GM18873 (cell line): ENCODE measurements around the gene TMEM204.

Experiments
- ATAC-seq: cut with Tn5 transposase; IDR thresholded peaks from one replicate; pipeline ENCODE4 v1.9.1; 2021; ENCODE audit warnings: mild to moderate bottlenecking, moderate library complexity, moderate number of reproducible peaks; ENCODE audit not compliant: unreplicated experiment, low FRiP score

Gene TMEM204

GRCh38 chr16:1536601-1537000 is 3.1 kb downstream of the TMEM204 start:
- ATAC-seq = no peak

DNA sequence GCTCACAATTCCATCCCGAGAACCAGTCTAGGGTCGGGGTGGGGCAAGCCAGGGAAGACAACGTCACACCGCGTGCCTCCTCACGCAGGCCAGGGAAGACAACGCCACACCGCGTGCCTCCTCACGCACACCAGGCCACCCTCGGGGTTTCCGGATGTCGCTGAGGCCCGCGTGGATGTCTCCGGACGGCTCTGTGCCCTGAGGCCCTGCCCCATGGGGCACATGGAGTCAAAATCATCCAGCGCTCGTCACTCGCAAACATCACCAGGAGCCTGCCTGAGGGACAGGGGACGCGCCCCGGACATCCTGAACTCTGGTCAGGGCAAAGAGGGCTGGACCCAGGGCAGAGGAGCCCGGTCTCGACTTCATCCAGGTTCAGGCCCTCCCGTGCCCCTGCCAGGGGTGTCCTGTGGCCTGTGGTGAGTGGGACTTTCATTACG is 3.7 kb downstream of the TMEM204 start:
- no peak for ATAC-seq

DNA sequence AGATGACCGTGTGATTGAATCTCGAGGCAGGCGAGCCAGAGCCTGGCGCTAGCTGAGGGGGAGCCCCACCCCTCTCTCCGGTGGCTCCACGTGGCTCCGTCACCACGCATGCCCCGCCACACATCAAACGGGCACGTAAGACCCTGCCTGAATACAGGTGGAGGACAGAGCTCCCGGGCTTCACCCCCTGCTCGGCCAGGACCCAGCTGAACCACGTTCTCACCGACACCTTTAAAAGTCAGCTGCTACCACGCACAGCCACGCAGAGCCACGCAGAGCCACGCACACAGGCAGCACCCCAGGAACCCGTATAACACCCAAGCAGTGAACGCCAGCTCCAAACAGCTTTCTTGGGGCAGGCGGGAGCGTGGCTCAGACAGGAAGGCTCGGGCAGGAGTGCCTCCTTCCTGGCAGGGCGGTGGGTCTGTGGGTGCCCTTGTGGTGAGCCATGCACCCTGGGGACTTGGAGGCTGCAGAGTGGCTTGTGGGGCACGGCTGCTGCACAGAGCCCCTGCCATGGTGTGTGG is 4.4 kb downstream of the TMEM204 start:
- ATAC-seq = no peak

DNA sequence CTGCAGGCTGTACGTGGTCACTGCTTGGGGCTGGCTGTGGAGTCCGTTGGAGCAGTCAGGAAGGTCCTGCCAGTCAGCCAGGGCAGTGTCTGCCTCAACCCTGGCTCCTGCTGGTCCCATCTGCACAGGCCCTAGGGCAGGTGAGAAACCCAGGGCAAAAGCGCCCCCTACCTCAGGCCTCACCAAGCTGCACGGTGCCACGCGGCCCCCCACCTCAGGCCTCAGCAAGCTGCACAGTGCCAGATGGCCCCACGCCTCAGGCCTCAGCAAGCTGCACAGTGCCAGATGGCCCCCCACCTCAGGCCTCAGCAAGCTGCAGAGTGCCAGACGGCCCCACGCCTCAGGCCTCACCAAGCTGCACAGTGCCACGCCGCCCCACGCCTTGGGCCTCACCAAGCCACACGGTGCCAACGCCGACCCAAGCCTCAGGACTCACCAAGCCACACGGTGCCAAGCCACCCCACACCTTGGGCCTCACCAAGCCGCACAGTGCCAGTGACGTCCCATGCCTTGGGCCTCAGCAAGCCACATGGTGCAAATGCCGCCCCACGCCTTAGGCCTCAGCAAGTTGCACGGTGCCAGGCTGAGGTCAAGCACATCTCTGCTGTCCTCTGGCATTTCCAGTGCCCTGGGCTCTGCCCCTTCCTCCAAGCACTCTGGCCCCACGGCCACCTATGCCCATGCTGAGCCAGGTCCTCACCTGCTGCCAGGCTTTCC is 5.5 kb downstream of the TMEM204 start:
- ATAC-seq = no peak

DNA sequence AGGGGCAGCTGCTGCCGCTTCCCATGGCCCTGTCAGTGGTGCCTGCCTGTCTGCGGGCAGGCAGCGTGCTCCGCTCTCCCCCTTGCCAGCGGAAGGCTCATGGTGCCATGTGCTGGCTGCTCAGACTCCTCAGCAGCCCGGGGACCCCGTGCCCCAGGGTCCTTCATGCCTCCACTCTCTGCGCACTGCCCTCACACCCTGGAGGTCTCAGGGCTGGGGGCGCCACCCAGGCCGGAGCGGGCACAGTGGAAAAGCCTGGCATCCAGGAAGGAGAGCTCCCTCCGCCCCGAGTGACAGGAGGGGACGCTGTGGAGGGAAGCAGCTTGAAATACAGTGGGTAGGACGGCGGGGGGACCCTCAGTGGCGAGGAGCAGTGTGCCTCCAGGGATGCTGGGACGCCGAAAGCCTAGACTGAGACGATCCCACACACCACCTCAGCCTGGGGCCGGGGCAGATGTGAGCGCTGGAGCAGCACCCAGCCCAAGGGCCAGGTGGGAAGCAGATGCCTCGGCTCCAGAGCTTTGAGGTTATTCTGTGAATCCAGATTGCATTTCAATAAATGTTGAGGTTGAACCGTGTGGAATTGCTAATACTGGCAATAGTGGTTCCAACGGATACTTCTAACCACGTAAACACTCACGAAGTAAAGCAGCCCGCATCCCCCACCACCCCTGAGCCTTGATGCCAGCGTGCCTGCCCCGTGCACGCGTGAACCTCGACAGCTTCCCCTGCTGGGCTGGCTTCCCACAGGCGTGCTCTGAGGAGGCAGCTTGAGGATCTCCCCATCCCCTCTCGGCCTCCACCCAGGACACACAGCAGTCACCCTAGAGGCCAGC is 6.5 kb downstream of the TMEM204 start:
- no peak for ATAC-seq

GRCh38 chr16:1540556-1540855 is 7.0 kb downstream of the TMEM204 start:
- no peak for ATAC-seq

DNA sequence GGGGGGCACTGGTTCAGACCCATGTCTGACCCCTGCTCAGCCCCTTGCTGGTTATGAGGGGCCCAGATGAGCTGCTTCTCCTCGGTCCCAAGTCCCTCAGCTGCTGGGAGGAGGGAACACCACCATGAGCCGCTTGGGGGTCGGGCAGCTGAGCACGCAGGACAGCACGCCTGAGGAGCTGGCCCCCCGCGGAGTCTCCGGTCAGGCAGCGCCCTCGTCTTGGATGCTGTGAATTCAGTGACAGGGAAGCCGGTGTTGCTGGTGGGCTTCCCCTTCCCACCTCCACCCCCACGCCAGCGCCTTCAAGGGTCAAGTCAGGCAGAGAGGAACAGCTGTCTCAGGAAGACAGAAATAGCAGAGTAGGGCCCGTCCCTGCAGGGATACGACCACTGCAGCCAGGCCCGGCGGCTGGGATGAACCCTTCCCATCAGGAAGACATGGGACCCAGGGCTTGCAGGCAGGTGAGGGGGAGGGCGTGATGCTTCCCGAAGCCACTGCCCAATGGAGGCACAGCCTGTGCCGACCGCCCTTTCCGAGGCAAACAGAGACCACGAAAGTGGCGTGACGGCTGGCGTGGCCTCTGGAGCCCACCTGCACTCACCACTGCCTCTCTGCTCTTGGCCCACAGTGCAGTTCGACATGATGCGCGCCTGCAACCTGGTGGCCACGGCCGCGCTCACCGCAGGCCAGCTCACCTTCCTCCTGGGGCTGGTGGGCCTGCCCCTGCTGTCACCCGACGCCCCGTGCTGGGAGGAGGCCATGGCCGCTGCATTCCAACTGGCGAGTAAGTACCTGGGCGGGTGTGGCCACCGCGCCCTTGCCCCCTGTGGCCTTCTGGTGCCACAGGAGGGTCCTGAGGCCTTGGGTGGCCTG is 8.1 kb downstream of the TMEM204 start:
- no peak for ATAC-seq

GRCh38 chr16:1542166-1542500 is 8.7 kb downstream of the TMEM204 start:
- no peak for ATAC-seq

DNA sequence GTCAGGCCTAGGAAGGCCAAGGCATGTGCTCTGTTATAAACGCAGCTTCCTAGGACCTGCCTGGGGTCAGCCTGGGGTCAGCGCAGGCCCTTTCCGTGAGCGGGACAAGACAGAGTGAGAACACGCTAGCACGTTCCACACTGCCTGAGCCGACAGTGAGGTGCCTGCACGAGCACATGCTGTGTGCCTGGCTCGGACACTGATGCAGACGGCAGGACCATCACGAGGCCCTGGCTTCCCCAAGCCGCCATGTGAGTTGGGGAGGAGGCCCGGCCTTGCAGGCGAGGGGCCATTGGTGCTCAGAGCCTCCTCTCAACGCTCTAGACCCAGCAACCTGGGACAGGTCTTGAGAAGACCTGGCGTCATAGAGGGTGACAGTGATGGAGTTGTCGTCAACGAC is 9.1 kb downstream of the TMEM204 start:
- ATAC-seq = no peak

- ATAC-seq = no peak
Measured at GRCh38 chr16:1543085-1543896, 9.8 kb downstream of the TMEM204 start.

DNA sequence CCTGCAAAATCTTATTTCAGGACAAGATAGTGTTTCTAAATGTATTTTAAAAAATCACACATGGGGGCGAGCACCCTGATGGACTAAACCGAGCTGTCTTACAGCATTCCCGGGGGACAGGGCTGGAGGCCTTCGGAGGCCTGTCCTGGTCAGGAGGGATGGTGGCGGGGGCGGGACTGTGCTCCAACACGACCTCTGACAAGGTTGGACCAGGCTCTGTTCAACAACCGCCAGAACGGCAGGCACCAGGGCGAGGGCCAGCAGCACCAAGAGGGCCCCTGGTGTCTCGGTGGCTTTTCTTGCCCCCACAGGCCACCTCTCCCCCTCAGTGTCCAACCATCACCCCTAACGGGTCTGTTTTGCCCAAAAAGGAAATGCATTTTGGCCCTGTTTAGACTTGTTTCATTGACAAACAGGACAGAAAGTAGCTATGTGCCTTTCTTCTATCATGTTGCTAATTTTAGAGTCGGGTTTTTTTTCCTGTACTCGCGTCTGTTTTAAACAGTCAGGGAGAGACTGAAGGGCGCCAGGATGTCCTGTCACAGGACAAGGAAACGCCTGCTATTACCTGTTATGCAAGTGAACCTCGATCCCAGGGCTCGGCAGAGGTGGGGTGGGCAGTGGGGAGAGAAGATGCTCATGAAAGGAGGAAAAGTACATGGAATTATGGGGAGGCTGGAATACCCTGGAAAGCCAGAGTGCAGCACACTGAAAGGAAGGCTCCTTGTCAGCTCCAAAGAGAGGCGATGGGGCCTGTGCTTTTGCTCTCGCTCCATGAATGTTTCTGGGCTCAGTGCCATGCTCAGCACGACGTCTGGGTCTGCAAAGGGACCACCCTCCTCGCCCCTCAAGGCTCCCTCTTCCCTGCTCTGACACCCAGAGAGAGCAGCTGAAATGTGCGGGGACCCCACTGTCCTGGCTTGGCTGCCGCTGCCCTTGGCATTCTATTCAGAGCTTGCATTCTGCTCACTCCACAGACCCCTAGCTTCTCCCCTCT is 11.9 kb downstream of the TMEM204 start:
- ATAC-seq = no peak

- no peak for ATAC-seq
Measured at GRCh38 chr16:1546430-1546829, 13.0 kb downstream of the TMEM204 start.

GRCh38 chr16:1548233-1548632 is 14.8 kb downstream of the TMEM204 start:
- ATAC-seq = no peak

GRCh38 chr16:1548727-1549126 is 15.3 kb downstream of the TMEM204 start:
- ATAC-seq = no peak

GRCh38 chr16:1550069-1550468 is 16.6 kb downstream of the TMEM204 start:
- ATAC-seq = no peak

DNA sequence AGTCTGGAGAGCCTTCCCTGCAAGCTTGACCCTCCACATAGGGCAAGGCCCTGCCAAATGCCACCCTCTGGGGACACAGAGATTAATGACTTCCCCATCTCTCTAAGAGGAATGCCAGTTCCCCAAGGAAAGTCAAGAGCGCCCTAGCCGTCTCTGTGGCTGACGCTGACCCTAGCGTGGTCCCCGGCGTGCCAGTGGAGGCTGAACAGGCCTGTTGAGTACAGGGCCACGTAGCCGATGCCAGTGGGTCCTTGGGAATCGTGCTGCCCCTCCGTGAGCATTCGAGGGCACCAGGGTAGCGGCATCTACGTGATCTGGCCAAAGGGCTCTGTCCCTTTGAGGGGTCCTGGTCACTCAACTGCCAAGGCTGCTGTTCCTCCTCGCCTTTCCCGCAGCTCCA is 17.2 kb downstream of the TMEM204 start:
- ATAC-seq = no peak

- ATAC-seq = no peak
Measured at GRCh38 chr16:1551166-1551565, 17.7 kb downstream of the TMEM204 start.

GRCh38 chr16:1552129-1552528 is 18.7 kb downstream of the TMEM204 start:
- no peak for ATAC-seq
